Measurements from ENCODE around the gene TLDC2.
"Not testable (repeated sequence)": the region's sequence is repeated elsewhere in the genome, so short reads cannot be mapped to it uniquely, and the experiment has no call there.

TLDC2 gene

DNA sequence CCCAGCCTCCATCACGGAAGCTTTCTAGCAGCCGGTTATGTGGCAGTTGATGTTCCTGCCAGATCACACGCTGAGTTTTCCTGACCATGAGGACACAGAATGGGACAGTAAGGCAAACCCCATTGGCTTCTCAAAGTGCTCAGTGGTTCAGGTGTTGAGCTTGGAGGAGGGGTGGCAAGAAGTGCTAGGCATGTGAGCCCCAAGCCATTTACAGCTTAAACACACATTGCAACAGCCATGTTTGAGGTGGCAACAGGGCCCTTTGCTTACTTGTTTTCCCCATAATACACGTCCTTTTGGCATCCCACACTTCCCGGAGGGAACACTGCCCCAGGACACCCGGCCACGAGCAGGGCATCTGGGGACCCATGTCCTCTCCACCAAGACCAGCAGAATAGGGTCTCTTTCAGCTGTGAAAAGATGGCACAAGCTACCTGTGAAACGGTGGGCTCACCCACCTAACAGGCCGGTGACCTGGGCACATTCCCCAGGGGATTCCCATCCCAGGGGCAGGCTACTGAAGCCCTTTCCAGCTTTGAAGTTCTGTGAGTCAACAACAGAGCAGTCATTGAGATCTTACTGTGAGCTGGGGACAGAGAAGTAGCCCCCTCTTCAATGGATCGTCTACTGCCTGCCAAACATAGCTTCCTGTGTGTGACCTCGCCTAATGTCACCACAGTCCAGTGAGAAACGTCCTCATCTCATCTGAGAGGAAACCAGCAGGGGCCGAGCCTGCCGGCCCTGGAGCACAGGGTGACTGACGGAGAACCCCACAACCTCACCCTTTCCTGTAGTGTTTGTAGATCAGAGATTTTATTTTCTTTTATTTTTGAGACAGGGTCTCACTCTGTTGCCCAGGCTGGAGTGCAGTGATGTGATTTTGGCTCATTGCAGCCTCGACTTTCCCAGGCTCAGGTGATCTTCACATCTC is 4.0 kb upstream of the TLDC2 start:
- no peak for DNase-seq

DNA sequence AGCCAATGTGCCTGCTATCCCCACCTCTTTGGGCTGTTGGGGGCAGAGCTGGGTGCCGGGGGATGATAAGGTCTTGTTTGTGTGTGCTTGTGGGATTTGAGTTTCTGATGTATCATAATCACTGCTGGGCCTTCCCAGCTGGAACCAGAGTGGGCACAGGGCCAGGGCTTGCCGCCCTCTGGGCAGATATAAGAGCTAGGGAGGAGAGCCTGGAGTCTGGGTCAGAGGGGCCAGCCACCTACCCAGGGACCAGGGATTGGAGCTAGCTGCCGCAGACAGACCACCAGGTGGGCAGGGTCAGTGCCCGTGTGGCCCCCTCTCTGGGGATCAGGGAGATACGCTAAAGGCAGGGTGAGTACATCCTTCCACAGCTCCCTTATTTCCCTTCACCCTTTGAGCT is 3.1 kb upstream of the TLDC2 start:
- no peak for DNase-seq

DNA sequence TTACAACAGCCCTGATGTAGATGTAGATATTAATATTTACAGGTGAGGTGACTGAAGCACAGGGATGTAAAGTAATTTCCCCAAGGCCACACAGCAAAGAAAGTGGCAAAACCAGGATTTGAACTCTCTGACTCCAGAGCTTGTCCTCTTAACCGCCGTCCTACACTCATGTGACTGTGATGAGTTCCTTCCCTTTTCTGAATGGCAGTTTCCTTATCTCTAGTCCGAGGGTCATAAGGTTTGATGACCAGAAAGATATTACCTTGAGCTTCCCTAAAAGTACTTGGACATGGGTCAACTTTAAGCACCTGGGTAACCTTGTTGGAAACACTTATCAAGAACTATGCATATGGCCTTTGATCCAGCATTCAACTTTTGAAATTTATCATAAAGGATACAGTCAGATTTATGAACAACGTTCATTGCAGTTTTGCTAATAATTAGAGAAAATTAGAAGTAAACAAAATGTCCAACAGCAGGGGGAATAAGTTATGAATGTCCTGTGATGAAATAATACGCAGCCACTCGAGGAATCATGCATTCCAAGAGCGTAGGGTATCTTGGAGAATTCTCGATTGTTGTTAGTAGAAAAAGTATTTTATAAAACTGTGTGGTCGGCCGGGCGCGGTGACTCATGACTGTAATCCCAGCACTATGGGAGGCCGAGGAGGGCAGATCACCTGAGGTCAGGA is 2.3 kb upstream of the TLDC2 start:
- DNase-seq: no peak

DNA sequence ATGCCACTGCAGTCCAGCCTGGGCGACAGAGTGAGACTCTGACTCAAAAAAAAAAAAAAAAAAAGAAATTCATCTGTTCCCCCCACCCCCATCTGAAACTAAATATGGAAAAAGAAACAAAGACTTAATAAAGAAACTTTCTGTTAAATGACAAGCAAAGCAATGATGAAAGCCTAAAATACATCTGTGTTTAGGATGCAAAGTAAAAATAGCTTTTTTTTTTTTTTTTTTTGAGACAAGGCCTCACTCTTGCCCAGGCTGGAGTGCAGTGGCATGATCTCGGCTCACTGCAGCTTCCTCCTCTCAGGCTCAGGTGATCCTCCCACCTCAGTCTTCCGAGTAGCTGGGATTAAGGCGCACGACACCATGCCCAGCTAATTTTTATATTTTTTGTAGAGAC is 845 bp upstream of the TLDC2 start:
- DNase-seq: not testable (repeated sequence)

DNA sequence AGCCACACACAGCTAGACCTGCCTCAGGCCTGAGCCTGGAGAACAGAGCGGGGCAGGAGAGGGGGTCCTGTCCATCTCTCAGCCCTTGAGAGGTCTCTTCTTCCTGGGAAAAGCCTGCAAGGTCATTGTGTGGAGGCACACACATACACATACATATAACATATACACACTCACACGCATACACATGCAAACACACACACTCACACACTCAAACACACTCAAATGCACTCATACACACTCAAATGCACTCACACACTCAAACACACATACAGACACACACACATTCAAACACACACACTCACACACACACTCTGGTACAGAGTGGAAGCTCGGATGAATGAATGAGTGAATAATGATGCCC is 515 bp downstream of the TLDC2 start:
- DNase-seq: no peak

DNA sequence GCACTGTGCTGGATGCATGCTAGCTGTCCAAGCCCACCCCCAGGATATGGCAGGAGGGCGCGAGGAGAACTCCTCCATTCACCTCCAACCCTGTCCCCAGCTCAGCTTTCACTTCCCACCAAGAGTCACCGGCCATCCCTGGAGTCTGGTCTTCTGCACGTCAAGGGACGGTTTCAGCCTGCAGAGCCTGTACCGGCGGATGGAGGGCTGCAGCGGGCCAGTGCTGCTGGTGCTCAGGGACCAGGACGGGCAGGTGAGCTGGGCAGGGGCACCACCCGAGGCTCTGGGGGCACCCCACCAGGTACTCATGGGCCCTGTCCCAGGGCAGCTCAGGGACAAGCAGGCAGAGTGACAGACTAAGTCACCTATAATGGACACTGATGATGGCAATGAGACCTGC is 3.0 kb downstream of the TLDC2 start:
- DNase-seq: no peak

DNA sequence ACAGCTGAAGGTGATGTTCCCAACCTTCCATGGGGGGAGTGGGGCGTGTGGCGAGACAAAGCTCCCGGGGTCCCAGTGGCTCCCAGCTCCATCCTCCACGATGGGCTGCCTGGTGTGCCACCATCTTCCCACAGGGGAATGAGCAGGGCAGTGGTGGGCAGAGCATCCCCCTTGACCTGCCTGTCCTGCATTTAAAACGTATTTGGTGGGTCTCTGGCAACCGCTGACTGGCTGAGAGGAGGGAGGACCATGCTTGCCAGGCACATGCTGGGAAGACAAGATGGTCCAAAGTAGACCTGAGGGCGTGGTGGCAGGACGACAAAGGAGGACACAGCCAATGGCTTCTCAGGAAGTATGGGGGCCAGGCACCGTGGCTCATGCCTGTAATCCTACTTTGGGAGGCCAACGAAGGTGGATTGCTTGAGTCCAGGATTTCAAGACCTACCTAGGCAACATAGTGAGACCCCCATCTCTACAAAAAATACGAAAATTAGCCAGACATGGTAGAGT is 4.9 kb downstream of the TLDC2 start:
- no peak for DNase-seq

DNA sequence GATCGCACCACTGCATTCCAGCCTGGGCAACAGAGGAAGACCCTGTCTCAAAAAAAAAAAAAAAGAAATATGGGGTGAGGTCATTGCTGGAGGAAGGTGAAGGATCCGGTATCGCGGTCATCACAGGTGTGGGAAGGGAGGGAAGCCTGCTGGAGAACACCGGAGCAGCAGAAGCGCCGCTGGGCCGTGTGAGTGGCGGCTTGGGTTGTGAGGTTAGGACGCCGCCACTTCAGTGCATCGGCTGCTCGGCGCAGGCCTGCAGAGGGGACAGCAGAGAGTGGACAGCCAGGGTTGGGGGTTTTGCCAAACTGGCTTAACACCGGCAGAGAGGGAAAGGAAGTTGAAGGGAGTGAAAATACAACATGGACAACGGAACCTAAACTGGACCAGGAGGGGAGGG is 5.4 kb downstream of the TLDC2 start:
- no peak for DNase-seq

DNA sequence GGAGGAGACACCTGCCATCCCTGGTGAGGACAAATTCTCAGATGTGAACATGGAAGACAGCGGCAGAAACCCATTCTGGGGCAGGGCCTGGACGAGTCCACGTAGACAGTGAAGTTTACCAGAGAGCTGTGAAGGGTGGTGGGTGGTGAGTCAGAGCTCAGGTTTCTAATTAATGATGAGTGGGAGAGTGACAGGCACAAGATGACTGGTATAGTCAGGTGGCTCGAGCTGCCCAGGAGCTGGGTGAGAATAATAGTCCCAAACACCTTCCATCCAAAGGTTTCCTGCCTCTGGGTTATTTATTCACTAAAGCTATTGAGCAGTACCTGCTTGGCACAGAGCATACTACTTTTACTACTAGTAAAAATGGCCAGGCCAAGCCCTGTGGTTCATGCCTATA is 6.0 kb downstream of the TLDC2 start:
- DNase-seq: peak in 1 of 2 donors; percentile 17

DNA sequence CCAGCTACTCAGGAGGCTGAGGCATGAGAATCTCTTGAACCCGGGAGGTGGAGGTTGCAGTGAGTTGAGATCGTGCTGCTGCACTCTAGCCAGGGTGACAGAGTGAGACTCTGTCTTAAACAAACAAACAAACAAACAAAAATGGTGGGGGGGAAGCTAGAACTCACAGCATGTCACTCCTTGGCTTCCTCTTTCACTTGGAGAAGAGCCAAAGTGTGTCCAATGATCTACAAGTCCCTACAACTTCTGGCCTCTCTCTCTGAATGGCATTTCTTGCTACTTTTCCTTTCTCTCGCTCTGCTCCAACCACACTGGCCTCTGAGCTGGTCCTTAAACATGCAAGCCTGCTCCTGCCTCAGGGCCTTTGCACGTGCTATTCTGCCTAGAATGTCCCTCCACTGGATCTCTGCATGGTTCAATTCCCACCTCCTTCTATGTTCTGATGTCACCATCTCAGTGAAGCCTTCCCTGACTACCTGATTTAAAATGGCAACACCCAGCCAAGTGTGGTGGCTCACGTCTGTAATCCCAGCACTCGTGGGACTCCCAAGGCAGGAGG is 8.1 kb downstream of the TLDC2 start:
- DNase-seq: no peak

DNA sequence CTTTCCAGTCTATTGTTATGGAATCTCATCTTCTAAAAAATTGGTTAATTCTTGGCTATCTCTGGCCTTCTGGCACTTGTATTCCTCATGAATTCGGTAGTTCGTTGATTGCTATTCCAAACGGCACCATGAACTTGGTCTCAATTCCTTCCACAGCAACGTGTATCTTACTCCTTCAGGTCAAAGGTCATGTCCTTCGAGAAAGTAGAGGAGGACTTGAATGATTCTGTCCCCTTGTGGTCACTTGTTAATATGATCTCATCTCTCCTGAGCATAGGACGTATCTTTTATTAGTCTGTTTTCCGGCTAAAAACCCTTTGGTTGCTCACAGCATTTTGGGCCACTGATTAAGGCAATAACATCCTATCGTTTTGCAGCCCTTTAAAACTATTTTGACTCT is 9.4 kb downstream of the TLDC2 start:
- no peak for DNase-seq

DNA sequence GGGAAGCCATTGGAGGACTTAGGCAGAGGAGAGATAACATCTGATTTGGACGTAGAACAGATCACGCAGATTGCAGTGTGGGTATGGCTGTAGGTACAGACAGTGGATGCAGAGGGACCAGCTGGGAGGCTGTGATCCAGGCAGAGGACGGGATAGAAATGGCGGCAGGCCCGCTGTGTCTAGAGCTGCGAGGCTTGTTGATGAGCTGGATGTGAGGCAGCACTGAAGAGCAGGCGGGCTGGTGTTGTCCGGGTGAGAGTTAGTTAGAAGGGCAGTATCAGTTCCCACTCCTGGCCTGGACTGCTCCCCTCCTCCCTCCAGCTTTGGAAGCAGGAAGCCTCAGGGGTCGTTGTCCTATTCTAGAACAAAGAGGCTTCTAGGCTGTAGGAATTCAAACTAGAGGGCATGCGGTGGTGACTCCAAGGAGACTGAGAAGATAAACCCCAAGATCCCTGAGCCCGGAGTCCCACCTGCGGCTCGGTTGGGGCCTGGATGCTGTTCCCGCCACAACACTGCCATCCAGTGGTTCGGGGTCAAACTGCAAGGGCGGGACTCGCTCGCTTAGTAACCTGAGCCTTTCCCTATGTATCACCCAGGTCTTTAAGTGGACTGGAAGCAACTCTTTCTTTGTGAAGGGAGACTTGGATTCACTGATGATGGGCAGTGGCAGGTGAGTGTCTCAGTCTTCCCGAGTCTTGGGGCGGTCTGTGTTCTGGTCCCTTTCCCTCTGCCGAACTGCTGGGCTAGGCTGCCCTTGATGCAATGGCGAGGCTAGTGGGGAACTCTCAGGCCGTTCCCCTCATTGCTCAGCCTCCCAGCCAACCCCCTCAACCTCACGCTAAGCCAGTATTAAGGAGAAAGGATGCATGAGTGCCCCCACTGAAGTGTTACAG is 11.2 kb downstream of the TLDC2 start:
- peak; percentile 88 to 90 for DNase-seq

DNA sequence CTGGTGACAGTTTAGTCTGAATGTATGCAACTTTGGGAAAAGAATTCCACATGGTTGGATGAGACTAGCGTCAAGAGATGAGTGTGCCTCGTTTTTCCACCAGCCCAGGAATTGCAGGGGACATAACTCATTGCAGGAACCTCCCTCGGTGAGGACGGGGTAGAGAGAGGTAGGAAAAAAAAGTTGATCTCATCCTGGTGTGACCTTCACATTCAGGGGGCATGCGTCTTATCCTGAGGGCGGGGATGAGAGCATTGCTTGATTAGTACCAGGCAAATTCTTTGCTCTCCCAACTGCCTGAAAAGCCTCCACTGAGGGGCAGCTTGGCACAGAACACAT is 11.8 kb downstream of the TLDC2 start:
- no peak for DNase-seq

DNA sequence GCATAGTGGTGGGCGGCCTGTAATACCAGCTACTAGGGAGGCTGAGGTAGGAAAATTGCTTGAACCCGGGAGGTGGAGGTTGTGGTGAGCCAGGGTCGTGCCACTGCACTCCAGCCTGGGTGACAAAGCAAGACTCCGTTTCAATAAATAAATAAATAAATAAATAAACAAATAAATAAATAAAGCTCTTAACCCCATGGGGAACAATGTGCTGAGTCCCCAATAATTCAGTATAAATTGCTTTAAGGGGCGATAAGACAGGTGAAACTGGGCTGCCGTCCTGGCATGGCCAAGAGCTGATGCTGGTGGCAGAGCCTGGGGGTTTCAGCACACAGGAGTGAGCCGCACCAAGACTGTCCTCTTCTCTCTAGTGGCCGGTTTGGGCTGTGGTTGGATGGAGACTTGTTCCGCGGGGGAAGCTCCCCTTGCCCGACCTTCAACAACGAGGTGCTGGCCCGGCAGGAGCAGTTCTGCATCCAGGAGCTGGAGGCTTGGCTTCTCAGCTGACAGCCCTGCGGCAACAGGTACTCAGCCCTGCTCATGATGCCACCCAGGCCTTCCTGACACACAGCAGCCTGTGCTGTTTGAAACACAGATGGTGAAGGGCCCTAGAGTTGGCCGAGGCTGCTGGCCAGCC is 13.1 kb downstream of the TLDC2 start:
- no peak for DNase-seq

DNA sequence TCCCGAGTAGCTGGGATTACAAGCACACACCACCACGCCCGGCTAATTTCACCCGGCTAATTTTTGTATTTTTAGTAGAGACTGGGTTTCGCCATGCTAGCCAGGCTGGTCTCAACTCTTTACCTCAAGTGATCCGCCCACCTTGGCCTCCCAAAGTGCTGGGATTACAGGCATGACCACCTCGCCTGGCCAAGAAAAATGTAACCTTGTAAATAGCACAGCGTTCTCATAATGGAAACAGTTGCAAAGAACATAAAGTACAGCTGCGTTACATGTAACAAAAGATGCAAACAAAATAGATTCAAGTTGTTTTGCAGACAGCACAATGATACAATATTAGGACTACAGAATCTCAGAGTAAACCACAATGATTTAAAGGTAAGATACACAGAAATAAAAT is 14.6 kb downstream of the TLDC2 start:
- no peak for DNase-seq

DNA sequence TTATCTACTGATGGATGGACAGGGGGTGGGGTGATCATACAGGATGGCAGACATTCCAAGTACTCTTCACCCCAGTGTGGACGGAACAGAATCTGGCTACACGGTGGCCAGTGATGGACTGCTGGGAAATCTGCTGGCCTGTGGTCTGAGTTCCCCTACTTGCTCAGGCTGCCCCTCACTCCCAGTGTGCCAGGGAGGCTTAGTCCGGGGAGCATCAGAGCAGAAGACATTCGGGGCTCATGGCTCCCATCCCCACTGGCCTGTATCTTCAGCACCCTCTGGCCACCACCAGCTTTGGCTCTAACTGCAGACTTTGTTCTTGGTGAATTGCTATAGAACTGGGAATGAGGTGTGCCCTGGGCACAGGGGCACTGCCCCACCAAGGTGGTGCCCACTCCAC is 15.3 kb downstream of the TLDC2 start:
- DNase-seq: no peak

DNA sequence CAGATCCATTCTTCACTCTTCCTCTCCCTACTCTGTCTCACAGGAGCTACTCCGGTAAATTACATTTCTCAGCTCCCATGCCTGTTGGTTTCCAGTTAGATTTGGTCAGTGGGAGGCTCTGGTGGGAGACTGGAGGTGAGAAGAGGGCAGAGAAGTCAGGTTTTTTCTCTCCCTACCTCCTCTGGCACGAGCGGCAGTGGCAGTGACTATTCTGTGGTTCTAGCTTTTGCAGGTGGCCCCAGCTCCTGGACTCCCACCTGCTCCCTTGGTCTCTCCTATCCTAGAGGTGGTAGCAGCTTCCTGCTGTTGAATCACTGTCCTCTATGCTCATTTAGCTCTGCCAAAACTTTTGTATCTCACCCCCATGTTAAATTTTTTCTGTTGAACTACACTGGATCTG is 17.9 kb downstream of the TLDC2 start:
- no peak for DNase-seq

DNA sequence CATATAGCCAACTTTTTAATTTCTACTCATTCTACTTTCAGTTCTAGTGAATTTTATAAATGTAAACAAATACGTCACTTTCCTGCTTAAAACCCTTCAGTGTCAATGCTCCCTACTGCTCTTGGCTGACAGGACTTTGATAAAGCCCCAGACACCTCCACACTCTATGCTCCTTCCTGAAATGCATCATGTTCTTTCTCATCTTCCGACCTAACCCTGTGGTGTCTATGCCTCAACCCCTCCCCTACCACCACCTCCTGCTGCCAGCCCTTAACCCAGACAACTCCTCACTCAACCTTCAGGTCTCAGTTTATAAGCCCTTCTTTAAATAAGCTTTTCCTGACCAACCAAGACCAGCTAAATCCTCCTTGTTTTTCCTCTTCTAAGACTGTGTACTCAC is 19.1 kb downstream of the TLDC2 start:
- DNase-seq: no peak

DNA sequence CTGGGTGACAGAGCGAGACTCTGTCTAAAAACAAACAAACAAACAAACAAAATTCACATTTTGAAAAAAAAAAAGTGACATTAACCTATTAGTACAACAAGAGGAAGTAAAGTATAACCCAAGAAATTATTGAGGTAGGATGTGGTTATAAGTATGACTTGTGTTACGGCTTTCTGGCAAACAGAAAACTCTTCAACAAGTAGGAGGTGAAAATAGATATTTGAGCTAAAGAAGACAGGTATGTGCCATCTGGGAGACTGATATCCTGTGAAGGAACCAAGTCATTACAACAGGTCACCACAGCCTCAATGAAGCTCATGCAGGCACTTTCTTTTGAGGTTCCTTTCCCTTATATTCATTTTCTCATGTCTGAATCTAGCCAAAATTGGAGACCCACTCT is 28.8 kb downstream of the TLDC2 start:
- DNase-seq: no peak

DNA sequence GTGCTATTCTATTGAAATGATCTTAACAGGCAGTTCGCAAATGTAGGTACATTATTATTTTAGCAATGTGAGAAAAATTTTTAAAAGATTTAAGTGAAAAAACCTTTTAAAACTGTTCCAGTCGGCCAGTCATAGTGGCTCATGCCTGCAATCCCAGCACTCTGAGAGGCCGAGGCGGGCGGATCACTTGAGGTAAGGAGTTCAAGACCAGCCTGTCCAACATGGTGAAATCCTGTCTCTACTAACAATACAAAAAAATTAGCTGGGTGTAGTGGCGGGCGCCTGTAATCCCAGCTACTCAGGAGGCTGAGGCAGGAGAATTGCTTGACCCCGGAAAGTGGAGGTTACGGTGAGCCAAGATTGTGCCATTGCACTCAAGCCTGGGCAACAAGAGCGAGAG is 29.6 kb downstream of the TLDC2 start:
- DNase-seq: not testable (repeated sequence)

DNA sequence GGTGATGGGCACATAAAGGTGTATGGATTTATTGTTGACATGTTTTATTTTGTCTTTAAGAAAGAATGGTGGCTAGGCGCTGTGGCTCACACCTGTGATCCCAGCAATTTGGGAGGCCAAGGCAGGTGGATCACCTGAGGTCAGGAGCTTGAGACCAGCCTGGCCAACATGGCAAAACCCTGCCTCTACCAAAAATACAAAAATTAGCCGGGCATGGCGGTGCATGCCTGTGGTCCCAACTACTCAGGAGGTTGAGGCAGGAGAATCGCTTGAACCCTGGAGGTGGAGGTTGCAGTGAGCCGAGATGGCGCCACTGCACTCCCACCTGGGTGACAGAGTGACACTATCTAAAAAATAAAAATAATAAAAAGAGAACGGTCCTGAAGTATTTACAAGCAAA is 30.1 kb downstream of the TLDC2 start:
- DNase-seq: not testable (repeated sequence)

DNA sequence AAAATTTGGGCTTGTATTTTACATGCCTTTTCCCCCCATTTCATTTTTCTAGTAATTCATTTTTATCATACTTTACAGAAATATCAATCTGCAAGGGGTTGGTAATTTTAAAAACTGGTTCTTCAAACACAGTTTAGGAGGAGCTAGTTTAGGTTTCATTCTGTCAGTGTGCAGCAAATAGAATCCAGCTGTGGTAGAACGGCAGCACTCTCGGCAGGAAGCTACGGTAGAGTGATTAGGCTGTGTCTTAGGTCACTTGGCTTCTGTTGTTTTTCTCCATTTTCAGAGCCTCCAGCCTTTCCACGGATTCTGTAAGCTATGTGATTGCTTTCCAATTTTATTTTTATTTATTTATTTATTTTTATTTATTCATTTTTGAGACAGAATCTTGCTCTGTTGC is 32.7 kb downstream of the TLDC2 start:
- no peak for DNase-seq

DNA sequence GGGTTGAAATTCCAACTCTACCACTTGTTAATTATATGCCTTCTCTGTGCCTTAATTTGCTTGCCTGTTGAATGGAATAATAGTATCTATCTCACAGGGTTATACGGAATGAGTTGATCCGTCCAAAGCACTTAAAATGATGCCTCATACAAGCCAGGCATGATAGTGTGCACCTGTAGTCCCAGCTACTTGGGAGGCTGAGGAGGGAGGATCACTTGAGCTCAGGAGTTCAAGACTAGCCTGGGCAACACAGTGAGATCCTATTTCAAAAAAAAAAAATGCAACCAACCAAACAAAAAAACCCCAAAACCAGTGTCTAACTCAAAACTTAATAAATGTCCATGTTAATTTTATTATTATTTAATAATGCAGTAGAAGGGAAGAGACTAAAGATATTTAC is 40.3 kb downstream of the TLDC2 start:
- no peak for DNase-seq
